Measurements from ENCODE around the gene MAP2K4.

DNA sequence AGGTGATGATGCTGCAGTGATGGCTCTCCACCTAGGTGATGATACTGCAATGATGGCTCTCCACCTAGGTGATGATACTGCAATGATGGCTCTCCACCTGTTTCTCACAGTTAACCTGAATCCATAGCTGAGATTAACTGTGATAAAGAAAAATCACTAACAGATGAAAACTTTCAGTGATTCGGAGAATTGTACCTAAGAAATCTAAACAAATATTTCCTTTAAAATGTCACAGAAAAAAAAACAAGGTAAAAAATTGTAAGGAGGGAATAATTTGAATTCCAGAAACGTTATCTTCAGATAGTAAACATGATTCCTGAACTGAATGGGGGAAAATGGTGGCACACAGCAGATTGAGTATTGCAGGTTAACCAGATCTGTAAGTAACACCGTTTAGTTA is 113.4 kb downstream of the MAP2K4 start:
- TF ChIP-seq, protein P1, sequence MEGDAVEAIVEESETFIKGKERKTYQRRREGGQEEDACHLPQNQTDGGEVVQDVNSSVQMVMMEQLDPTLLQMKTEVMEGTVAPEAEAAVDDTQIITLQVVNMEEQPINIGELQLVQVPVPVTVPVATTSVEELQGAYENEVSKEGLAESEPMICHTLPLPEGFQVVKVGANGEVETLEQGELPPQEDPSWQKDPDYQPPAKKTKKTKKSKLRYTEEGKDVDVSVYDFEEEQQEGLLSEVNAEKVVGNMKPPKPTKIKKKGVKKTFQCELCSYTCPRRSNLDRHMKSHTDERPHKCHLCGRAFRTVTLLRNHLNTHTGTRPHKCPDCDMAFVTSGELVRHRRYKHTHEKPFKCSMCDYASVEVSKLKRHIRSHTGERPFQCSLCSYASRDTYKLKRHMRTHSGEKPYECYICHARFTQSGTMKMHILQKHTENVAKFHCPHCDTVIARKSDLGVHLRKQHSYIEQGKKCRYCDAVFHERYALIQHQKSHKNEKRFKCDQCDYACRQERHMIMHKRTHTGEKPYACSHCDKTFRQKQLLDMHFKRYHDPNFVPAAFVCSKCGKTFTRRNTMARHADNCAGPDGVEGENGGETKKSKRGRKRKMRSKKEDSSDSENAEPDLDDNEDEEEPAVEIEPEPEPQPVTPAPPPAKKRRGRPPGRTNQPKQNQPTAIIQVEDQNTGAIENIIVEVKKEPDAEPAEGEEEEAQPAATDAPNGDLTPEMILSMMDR (IDR thresholded peaks at IDR 0.05; ENCODE audit: insufficient read depth, low read depth, low read length): no peak
- no peak for TF ChIP-seq EZH2 (IDR thresholded peaks at IDR 0.05; ENCODE audit: insufficient read depth, low read length)

Data from astrocyte (in vitro differentiated cells and primary cell).